Ascending aorta (tissue), 2 donors: Measurements from ENCODE around the gene USP24. TPM values are rescaled to one million over a fixed set of nuclear protein-coding genes. Genes with fewer than 3 reads are reported as not detected.

ENCODE experiments used
- DNase-seq, 2 donors: peaks; one replicate each; pipeline ENCODE4 v3.0.0-alpha.2; 2019; ENCODE audit warnings: low spot score in 2 of 2
- H3K27ac ChIP-seq, 2 donors: fragments of 200-600 bp; sonication (generic); one replicate each; pipeline ENCODE4 v1.5.1; 2016 to 2017; ENCODE audit warnings: mild to moderate bottlenecking in 1 of 2
- H3K27me3 ChIP-seq: fragments of 200-600 bp; sonication (generic); one replicate; pipeline ENCODE4 v1.5.1; 2017
- H3K36me3 ChIP-seq, 2 donors: fragments of 200-600 bp; sonication (generic); one replicate each; pipeline ENCODE4 v1.5.1; 2016
- H3K4me1 ChIP-seq, 2 donors: fragments of 200-600 bp; sonication (generic); one replicate each; pipeline ENCODE4 v1.5.1; 2016 to 2017; ENCODE audit warnings: mild to moderate bottlenecking in 1 of 2
- H3K4me3 ChIP-seq, 2 donors: fragments of 200-600 bp; sonication (generic); one replicate each; pipeline ENCODE4 v1.5.1; 2016 to 2017; ENCODE audit warnings: mild to moderate bottlenecking in 1 of 2
- H3K9me3 ChIP-seq, 2 donors: fragments of 200-600 bp; sonication (generic); one replicate each; pipeline ENCODE4 v1.5.1; 2016
- CTCF ChIP-seq, 3 experiments: fragments of 200-600 bp in 2 of 3; fragments of 450-650 bp in 1 of 3; sonication (generic) in 2 of 3; IDR thresholded peaks; one replicate each; pipeline ENCODE4 v1.5.1; 2016 to 2019; ENCODE audit warnings: antibody characterized with exemption in 3 of 3, mild to moderate bottlenecking in 1 of 3, moderate library complexity in 1 of 3
- intact Hi-C: fragments of 100-400 bp; cut with DNase I; formaldehyde crosslinking; loops from one replicate; pipeline ENCODE4 v1.15.1; 2023
- total RNA-seq: library from RNA; depleted of rRNA; stranded (reverse); fragments of >200 nt; gene quantifications from one replicate; pipeline ENCODE4 v1.1.0, GENCODE V29; 2016

Gene USP24
- total RNA-seq, 1 donor from 2014 or later = 11.2 TPM

DNA sequence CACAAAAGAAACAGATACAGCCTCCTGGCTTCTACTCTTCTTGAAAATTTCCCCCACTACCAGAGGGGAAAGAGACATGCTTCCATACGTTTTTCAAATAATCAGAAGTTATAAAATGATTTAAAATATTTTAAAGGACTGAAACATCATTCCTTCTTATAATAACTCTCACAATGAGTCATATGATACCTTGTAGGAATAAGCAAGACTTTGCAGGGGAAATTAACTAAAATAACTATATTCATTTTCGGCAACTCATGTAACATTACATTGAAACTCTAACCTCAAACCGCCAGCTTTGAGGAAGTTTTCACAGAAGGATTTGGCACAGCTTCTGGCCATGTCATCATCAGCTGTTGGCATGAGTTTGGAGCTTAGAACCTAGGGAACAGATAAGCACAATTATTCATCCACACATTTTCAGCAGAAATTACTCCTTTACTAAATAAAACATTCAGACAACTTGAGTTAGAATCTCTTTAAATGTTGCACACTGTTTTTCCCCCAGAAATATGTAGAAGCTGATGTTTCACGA, 85.9 kb downstream of the USP24 start:
- Histone ChIP-seq H3K4me3 (no peak overlapping the region), H3K27ac (peak overlapping the region; percentile 14 to 17), H3K9me3 (no peaks in the 10 kb centered on the region), H3K4me1 (peaks cover 0 to 8% of the 10 kb centered on the region in 2 donors), H3K27me3 (no peaks in the 10 kb centered on the region), H3K36me3 (peaks cover 34 to 82% of the 10 kb centered on the region in 2 donors)
- intact Hi-C loops = no loop called here
- DNase-seq = peak in 1 of 2 donors; percentile 78
- no peak for TF ChIP-seq CTCF (IDR thresholded peaks at IDR 0.05)

DNA sequence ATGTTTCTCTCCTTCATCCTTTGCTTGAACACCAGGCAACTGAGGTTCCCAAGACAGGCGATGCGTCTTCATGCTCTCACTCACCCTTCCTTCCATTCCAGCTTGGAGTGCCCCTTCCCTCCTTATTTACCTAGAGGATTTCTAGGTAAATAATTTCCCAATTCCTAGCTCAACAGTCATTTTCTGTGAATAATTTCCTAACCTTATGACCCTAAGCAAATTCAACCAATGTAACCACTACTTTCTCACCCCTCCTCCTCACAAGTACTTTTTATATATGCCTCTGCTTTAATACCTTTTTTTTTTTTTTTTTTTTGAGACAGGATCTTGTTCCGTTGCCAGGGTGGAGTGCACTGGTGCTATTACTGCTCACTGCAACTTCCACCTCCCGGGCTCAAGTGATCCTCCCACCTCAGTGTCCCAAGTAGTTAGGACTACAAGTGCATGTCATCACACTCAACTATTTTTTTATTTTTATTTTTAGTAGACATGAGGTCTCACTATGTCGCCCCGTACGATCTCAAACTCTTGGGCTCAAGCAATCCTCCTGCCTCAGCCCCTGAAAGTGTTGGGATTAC, 86.7 kb downstream of the USP24 start:
- peaks cover 37 to 80% of the 10 kb centered on the region in 2 donors for H3K36me3 ChIP-seq
- no peak for TF ChIP-seq CTCF (IDR thresholded peaks at IDR 0.05)

GRCh38 chr1:55127827-55128343, 87.3 kb downstream of the USP24 start:
- intact Hi-C loops = no loop called here
- no peak for TF ChIP-seq CTCF (IDR thresholded peaks at IDR 0.05)

More for the DNA sequence above, 86.7 kb downstream of the USP24 start:
- Histone ChIP-seq H3K27ac (peak overlapping the region in 1 of 2 donors; percentile 17), H3K9me3 (no peaks in the 10 kb centered on the region), H3K4me1 (peaks cover 0 to 8% of the 10 kb centered on the region in 2 donors), H3K4me3 (no peak overlapping the region), H3K27me3 (no peaks in the 10 kb centered on the region)
- intact Hi-C loops = no loop called here
- DNase-seq = no peak

DNA sequence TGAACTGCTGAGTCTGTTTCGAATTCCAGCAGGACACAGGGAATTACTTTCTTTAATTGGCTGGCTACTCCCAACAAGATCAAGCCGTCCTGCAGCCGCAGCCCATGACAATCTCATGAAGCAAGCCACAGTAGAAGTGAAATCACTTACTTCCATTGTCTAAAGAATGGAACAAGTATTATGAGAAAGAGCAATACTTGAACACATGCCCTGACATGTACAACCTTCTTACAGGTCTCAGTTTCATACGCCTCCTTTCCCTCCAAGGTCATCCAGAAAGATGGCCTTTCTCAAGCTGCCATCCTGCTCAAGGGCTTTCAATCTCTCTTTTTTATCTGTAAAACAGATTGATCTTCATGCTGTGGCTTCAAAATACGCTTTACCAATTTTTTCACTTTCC, 90.7 kb downstream of the USP24 start:
- Histone ChIP-seq H3K36me3 (peaks cover 71 to 92% of the 10 kb centered on the region in 2 donors), H3K4me3 (no peak overlapping the region), H3K27ac (no peak overlapping the region), H3K27me3 (no peaks in the 10 kb centered on the region), H3K4me1 (peaks cover 0 to 1% of the 10 kb centered on the region in 2 donors), H3K9me3 (no peaks in the 10 kb centered on the region)
- DNase-seq = no peak
- TF ChIP-seq CTCF (IDR thresholded peaks at IDR 0.05) = no peak
- intact Hi-C loops = no loop called here

More at GRCh38 chr1:55127827-55128343, 87.3 kb downstream of the USP24 start:
- no peak overlapping the region for H3K4me3 ChIP-seq
- peaks cover 0 to 8% of the 10 kb centered on the region in 2 donors for H3K4me1 ChIP-seq
- H3K27ac ChIP-seq = no peak overlapping the region
- peaks cover 41 to 81% of the 10 kb centered on the region in 2 donors for H3K36me3 ChIP-seq
- no peak for DNase-seq
- no peaks in the 10 kb centered on the region for H3K27me3 ChIP-seq
- no peaks in the 10 kb centered on the region for H3K9me3 ChIP-seq

- no peaks in the 10 kb centered on the region for H3K4me1 ChIP-seq
- intact Hi-C loops = no loop called here
- H3K27me3 ChIP-seq = no peaks in the 10 kb centered on the region
- DNase-seq = no peak
- no peak overlapping the region for H3K4me3 ChIP-seq
- H3K36me3 ChIP-seq = peaks cover 57 to 80% of the 10 kb centered on the region in 2 donors
- no peaks in the 10 kb centered on the region for H3K9me3 ChIP-seq
- no peak for TF ChIP-seq CTCF (IDR thresholded peaks at IDR 0.05)
- H3K27ac ChIP-seq = no peak overlapping the region
These were observed 94.6 kb downstream of the USP24 start for GRCh38 chr1:55120538-55120937.
